Heart left ventricle (tissue), 13 donors: ENCODE measurements around the gene CIRBP.

Experiments used
- POLR2A ChIP-seq, 2 donors: fragments of 450-650 bp; IDR thresholded peaks; one replicate each; pipeline ENCODE4 v1.6.1; 2017; ENCODE audit warnings: antibody characterized with exemption in 2 of 2, mild to moderate bottlenecking in 2 of 2, moderate library complexity in 2 of 2
- TF ChIP-seq, protein P1 (sequence below), 12 donors: fragments of 200-600 bp; sonication (generic) in 4 of 12; IDR thresholded peaks; one replicate each; pipeline versions ENCODE4 v1.5.0 to v1.8.0; 2018 to 2022; ENCODE audit warnings: antibody characterized with exemption in 12 of 12, mild to moderate bottlenecking in 5 of 12
- donor health status: ischemic (EF 13 %, LVEDD 7.1; RV severe dilation, severe dysfunction).
- donor health status: DM: no; HTN: yes; CAD: no.
- donor health status: DM: no; HTN: no; CAD: no.
- donor health status: ischemic (EF 25% LVEDD 6.9; RV normal size, moderate dysfunction).
- donor health status: ischemic (EF 25% LVEDD 5.7; RV mildly dilated, moderate dysfunction).
- donor health status: ischemic (EF 35%, LVEDD 5.7; RV mildly dilated, moderate dysfunction).
- donor health status: nonischemic (EF 11% LVEDD 7.7; RV severe dilation, severe dysfunction).
- donor health status: DM: yes; HTN: yes; CAD: no.
- donor health status: PGD.
- donor health status: ischemic (EF 29% LVEDD 5.4; RV normal size, mild dysfunction).
- donor health status: nonischemic (EF 23%, LVEDD 6.1; RV moderate dilation, normal function).

GRCh38 chr19:1249990-1250436, 19.1 kb upstream of the CIRBP start:
- TF ChIP-seq, protein P1, sequence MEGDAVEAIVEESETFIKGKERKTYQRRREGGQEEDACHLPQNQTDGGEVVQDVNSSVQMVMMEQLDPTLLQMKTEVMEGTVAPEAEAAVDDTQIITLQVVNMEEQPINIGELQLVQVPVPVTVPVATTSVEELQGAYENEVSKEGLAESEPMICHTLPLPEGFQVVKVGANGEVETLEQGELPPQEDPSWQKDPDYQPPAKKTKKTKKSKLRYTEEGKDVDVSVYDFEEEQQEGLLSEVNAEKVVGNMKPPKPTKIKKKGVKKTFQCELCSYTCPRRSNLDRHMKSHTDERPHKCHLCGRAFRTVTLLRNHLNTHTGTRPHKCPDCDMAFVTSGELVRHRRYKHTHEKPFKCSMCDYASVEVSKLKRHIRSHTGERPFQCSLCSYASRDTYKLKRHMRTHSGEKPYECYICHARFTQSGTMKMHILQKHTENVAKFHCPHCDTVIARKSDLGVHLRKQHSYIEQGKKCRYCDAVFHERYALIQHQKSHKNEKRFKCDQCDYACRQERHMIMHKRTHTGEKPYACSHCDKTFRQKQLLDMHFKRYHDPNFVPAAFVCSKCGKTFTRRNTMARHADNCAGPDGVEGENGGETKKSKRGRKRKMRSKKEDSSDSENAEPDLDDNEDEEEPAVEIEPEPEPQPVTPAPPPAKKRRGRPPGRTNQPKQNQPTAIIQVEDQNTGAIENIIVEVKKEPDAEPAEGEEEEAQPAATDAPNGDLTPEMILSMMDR (IDR thresholded peaks at IDR 0.05), result no peak
- TF ChIP-seq POLR2A (IDR thresholded peaks at IDR 0.05), result peak in 1 of 2 donors; percentile 9
